ENCODE results near the gene KCTD6.

- no peak for TF ChIP-seq POLR2AphosphoS5 (IDR thresholded peaks at IDR 0.05)
- TF ChIP-seq CTCF (IDR thresholded peaks at IDR 0.05), result no peak
- TF ChIP-seq POLR2A (IDR thresholded peaks at IDR 0.05), result no peak
These were observed 37.8 kb downstream of the KCTD6 start for GRCh38 chr3:58529516-58530353.
